GM18508 (cell line): ENCODE data around the gene TTC28.
"Not testable (repeated sequence)": the region's sequence is repeated elsewhere in the genome, so short reads cannot be mapped to it uniquely, and the experiment has no call there.

ENCODE experiments used
- ATAC-seq: cut with Tn5 transposase; IDR thresholded peaks from one replicate; pipeline ENCODE4 v1.9.1; 2021; ENCODE audit warnings: moderate number of reproducible peaks; ENCODE audit not compliant: insufficient read depth, unreplicated experiment

The TTC28 gene

DNA sequence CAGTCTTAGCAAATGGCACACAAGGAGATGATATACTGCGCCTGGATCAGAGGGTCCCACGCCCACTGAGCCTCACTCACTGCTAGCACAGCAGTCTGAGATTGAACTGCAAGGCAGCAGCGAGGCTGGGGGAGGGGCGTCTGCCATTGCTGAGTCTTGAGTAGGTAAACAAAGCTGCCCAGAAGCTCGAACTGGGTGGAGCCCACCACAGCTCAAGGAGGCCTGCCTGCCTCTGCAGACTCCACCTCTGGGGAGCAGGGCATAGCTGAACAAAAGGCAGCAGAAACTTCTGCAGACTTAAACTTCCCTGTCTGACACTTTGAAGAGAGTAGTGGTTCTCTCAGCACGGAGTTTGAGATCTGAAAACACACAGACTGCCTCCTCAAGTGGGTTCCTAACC, 470.2 kb downstream of the TTC28 start:
- ATAC-seq = not testable (repeated sequence)

DNA sequence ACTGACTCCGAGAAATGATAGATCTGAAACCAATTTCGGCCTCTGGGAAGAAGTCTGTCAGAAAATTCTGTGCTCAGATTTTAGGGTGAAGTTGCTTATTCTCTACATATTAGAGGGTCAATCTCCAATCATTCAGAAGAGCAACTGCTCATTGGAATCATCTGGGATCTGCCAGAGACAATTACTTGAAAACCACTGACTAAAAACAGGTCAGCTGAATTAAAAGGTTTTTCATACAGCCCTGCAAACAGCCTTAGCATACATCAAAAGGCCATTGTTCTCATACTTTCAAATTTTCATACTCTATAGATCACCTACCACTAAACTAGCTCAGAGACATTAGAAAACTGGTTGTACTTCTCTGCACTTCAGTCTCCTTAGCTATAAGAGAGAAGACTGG, 470.9 kb downstream of the TTC28 start:
- no peak for ATAC-seq

DNA sequence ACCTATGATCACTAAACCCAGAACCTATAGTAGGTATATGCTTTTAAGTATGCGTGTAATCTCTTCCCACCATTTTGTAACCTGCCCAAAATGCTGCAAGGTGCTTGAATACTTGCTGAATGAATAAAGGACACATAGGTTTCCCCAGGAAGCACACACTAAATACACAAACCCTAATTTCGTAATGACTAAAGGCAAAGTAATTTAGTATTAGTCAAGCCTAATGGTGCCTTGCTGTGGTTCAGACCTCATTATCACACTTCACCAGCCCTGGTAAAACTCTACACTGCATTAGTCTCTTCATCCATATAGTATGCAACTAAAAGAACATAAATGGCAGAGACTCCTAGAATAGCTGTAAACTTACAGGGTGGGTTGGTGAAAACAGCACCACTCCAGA, 471.6 kb downstream of the TTC28 start:
- ATAC-seq = no peak

DNA sequence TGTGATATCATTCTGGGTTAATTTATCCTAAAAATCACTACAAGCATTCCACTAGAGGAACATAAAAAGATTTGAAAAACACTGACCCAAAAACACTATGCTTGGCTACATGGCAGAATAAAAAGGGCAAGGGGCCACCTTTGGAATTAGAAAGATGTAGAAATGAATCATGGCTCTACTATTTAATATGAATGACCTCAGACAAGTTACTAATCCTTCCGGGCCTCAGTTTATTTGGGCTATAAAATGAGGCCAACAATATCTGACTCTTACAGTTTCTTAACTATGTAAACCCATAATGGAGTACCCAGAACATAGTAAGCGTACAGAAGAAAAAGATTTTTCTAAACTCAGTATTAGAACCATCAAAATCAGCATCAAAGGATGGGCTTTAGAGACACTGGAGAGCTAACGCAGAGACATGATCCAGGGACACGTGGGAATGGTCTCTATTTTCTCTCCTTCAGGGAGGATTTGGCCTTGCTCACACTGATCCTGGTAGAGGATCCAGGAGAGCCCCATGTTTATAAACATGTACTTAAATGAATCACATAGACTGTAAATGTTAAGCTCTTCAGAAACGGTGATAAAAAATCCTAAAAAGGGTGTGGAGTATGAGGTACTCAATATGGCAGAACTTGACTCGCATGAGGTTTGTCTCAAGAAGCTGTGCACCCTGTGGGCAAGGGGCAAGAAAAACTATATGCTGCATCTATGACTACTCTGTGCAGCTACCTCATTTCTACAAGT, 472.2 kb downstream of the TTC28 start:
- ATAC-seq = no peak

DNA sequence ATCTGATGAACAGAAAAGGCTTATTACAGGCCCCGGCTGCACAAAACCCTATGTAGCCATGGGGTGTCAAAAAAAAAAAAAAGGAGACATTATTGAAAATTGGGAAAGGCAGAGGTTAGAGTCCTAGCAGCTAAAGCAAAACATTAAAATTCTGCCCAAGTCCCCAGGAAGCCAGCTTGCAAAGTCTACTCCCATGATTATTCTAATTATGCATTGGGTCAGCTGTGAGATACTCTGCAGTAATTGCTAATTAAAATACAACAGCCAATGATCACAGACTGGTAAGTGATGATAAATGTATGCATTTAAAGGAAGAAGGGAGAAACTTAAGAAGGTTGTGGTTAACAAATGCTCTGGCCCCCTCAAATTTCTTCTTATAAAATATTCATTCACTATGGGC, 473.7 kb downstream of the TTC28 start:
- ATAC-seq = no peak

DNA sequence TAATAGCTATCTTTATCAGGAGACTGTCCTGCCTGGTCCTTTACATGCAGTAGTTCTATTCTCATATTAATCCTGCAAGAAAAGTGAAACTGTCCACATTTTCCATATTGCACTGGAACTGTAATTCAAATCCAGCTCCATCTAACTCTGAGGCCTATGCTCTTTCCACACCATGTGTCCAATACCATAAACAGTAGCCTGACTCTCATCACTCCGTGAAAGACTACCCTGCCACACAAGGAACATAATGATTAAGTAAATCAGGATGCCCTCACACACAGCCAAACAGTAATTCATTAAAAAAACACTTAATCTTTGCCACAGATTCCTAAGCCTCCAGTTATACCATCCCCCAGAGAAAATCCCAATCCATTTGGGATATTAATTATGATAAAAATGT, 475.3 kb downstream of the TTC28 start:
- ATAC-seq = no peak

DNA sequence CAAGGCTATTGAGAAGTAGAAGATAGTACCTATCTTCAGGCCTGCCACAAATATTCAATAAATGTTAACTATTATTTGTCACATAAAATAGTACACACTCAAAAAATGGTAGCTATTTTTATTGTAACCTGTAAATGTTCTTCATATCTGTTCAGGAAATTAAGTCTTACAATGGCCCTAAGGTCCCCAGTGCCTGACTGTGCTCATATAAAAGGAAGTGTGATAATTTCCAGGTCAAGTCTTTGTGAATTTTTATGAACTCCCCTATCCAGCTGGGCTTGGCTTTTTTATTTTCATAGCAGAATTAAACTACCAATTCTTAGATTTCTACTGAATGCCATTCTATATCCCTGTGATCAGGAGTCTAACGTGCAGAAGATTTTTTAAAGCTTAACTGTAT, 476.4 kb downstream of the TTC28 start:
- no peak for ATAC-seq

DNA sequence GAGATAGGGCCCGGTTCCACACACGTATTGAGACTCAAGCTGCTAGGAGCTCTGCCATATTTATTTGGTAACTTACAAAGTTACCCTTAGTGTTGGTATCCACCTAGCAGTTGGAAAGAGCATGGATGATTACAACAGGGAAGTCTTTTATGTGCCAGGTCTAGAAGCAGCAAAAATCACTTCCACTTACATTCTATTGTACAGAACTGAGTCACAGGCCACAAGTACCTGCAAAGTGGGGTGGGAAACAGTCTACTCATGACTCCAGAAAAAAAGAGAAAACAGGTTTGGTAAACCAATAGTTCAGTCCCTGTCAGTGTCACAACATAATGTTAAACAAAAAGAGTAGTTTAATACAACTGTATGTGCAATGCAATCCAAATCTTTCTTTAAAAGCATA, 480.9 kb downstream of the TTC28 start:
- no peak for ATAC-seq

DNA sequence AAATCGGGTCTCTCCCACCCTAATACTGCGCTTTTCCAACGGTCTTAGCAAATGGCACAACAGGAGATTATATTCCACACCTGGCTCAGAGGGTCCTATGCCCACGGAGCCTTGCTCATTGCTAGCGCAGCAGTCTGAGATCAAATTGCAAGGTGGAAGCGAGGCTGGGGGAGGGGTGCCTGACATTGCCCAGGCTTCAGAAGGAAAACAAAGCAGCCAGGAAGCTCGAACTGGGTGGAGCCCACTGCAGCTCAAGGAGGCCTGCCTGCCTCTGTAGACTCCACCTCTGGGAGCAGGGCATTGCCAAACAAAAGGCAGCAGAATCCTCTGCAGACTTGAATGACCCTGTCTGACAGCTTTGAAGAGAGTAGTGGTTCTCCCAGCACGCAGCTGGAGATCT, 488.1 kb downstream of the TTC28 start:
- not testable (repeated sequence) for ATAC-seq

DNA sequence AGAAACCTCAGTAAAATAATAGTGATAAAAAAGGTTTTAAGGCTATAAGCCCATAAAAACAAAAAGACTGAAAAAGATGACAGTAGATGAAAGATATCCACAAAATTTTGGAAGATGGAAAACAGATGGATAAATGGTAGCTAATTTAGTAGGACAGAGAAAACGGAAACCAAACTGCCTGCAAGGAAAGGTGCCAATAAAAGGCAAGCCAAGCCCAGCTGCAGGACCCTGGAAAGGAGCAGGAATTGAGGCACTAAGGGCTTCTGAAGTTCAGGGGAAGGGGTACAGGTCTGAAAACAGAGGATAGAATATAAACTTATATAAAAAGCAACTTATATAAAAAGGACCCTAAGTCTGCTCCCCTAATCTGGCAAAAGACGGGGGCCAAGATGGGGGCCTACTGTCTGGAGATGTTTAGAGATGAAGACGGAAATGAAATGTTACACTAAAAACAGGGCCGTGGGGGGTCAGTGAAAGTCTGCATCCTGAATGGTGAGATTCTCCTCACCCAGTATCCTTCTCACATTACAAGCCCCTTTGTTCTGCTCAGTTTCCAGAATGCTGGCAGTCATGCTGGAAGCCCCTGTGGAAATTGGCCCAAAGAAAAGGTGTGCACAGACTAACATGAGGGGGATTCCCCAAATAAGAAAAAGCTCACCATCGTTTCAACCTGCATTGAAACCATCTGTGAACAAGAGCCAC, 491.3 kb downstream of the TTC28 start:
- no peak for ATAC-seq

DNA sequence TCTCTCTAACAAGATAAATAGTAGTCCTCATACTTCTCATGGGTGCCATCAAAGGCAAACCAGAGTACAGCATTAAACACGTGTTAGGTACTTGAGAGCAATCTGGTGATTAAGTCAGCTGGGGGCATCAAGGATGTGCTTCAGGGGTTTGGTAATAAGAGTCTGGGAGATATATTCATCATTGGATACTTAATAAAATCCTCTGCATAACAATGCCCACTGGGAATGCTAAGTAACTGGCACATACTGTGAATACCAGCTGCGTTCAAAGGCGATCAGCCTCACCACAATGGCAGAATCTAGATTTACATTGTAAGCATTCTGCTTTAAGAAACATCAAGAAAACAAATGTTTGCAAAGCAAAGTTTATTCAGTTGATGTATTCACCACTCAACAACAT, 492.0 kb downstream of the TTC28 start:
- no peak for ATAC-seq

DNA sequence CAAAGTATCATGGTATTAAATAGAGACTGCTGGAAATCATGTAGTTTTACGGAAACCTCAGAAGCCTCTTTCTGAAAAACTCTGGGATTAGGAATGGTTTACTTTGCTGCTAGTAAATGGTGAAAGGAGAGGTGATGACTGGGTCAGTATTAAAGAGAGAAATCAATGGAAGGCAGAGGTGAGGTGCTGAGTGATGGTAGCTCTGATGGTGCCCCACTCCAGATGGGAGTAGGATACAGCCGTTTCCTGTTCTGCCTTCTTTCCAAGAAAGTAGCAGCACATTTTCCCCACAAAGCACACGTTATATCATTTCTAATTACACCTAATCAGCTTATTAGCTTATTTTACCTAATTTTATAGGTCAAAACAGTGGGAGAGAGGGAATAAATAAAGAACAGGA, 493.0 kb downstream of the TTC28 start:
- no peak for ATAC-seq

DNA sequence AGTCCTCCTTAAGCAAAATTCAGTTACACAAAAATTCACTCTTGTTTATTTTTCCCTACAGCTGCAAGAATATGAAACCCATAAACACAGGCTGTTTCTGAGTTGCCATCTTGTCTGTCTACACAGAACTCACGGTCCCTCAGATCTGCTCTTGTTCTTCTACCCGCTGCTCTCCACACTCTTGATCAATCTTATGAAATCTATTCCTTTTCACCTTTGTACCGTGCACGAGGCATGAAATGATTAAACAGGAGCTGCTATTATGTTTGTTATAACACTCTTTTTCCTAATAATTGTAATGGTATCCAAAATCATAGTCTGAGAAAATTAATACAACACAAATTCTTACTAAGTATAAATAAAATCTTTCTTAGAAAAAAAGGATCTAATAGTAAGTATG, 494.5 kb downstream of the TTC28 start:
- no peak for ATAC-seq

DNA sequence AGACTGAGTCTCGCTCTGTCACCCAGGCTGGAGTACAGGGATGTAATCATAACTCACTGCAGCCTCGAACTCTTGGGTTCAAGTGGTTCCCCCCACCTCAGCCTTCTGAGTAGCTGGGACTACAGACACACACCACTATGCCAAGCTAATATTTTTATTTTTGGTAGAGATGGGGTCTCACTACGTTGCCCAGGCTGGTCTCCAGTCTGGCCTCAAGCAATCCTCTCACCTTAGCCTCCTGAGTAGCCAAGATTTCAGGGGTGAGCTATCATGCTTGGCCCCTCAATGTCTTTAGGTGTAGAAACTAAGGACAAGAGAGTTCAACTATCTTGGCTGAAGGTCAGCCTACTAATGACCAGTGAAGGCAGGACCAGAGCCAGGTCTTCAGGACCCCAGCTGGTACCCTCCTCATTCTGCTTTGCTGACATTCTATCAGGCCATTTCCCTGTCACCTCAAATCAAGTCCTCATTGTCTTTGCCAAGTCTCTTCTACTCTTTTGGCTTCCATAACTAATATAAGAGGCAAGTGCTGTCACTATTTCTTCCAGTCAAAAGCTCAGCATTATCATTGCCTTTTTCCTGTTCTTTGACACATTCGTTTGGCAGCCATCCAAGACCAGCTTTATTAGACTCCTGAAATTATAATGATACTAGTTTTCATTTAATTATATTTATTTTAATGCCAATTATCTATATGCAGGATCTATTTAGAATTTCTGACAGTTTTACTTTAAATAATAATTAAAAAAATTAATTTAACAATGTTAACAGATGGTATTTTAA, 496.4 kb downstream of the TTC28 start:
- ATAC-seq = no peak

DNA sequence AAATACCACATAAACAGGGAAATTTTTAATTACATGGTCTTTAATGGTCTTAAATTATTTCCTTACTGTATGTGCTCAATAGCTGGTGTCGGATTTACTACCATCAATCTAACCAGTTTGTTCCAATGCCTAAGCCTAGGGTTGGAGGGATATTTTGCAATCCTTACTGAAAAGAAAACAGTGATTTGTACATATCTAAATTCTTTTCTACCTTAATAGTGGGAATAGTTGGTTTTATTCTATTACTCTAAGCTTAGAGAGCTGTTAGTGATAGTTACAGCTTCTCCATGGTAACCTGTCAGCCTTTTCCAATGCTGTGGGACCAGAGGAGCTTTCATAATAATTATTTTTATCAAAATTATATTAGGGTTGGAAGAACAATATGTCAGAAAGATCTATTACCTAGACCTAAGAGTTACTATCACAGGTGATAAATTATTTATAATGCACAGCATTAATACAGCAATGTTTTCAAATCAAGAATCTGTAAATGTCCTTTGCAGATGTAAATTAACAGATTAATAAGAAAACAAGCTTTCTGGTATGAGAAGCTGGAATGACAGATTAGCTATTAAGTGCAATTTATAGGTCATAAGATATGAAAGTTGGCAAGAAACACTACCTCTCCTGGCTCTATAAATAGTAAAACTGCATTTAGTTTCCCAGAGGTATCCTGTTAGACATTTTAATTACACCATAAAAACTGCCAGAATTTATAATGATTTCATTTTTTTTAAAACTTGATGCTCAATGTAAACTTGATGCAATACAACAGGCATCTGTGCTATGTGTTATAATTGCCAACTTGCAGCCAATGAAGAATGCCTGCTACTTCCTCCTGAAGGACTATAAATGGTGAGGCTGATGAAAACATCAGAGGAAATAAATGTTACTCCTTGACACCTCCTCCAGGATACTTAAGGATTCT, 498.6 kb downstream of the TTC28 start:
- no peak for ATAC-seq

DNA sequence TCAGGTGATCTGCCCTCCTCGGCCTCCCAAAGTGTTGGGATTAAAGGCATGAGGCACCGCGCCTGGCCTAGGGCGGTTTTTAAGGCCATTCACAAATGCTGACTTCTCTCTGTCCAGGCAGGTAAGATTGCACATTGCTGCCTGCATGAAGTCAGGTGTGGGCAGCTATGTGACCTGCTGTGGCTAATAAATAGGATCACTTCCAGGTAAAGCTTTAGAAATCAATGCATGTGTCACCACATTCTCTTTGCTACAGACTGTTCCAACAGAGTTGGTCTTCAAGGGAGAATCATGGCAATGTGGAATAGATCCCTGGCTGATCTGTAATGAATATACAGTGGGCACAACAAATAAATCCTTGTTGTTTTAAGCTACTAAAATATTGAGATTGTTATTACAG, 500.2 kb downstream of the TTC28 start:
- no peak for ATAC-seq

DNA sequence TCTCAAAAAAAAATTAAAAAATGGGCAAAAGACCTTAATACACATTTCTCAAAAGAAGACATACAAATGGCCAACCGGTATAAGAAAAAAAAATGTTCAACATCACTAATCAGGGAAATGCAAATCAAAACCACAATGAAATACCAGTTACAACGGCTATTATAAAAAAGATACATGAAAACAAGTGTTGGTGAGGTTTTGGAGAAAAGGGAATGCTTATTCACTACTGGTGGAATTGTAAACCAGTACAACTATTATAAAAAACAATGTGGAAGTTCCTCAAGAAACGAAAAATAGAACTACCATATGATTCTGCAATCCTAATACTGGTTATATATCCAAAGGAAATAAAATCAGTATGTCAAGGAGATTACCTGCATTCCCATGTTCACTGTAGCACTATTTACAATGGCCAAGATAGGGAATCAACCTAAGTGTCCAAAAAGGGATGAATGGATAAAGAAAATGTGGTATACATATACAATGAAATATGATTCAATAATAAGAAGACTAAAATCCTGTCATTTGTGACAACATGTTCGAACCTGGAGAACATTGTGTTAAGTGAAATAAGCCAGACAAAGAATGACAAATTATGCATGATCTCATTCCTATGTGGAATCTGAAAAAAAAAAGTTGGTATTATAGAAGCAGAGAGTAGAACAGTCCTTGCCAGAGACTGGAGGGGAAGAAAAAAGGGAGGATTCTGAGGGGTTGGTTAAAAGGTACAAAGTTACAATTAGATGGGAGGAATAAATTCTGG, 503.7 kb downstream of the TTC28 start:
- no peak for ATAC-seq

DNA sequence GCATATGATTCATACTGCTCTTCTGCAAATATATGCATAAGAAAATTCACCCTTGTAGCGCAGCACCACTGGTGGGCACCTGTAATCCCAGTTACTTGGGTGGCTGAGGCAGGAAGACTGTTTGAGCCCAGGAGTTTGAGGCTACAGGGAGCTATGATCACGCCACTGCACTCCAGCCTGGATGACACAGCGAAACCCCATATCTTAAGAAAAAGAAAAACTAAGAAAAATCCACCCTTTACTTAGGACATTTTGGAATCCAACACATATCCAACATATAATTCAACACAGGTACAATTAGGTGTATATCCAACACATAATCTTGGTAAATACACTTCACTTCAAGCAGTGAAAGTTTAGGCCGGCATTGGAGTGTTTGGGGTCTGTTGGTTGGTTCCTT, 505.1 kb downstream of the TTC28 start:
- no peak for ATAC-seq

DNA sequence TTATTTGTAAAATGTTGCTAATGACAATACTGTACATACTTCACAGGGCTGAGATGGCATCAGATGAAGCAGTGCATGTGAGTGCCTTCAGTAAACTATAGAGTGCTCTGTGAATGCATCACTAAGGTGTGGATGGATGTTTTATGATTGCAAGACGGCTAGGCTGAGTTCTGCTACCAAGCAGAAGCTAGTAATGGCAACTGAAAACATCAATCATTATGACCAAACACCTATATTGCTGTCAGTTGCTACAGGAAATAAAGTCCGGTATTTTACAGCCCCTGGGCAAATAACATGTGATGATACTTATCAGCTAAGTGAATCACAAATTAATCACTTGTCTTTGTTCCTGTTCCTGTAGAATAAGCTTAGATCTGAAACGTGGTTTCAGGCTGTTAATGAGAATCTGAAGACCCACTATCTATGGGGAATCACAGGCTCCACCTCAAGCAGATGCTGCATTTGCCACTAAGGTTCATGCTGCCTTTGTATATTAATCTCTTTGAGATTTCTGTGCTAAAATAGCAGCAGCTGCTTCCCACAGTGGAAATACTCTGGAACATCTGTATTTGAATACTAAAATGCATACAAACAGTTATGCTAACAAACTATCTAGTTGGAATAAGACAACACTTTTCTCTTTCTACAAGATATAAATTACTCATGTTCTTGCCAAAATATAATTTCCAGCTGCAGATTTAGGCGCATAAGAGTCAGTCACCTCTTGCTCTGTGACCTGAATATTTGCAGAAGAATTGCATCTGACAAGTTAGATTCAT, 506.6 kb downstream of the TTC28 start:
- no peak for ATAC-seq
